Hematopoietic multipotent progenitor cell (in vitro differentiated cells): ENCODE measurements around the gene PI4KA. TPM values are rescaled to one million over a fixed set of nuclear protein-coding genes. Genes with fewer than 3 reads are reported as not detected.
"Not testable (repeated sequence)": the region's sequence is repeated elsewhere in the genome, so short reads cannot be mapped to it uniquely, and the experiment has no call there.

Experiments
- DNase-seq, 3 donors: peaks; one replicate each; pipeline ENCODE4 v3.0.0-alpha.2; 2011 to 2015; ENCODE audit warnings: low read depth in 2 of 3, low spot score in 2 of 3
- total RNA-seq: library from RNA; depleted of rRNA; stranded (reverse); fragments of >200 nt; gene quantifications from one replicate; pipeline ENCODE4 v1.2.3, GENCODE V29; 2012

PI4KA gene
- 108 TPM for total RNA-seq

- DNase-seq, result peak; percentile 91 to 99 (median 98)
These were observed at the start of gene PI4KA, which contains the start of gene SNAP29 for GRCh38 chr22:20858615-20859416. TSS of gene PI4KA (minus strand) at chr22:20858811. CDS start at chr22:20858725, 86 bp downstream. TSS of gene SNAP29 (plus strand) at chr22:20859007. CDS start at chr22:20859111, 104 bp downstream.

GRCh38 chr22:20906387-20906767 lies 47.8 kb upstream of the PI4KA start:
- DNase-seq, result no peak

DNA sequence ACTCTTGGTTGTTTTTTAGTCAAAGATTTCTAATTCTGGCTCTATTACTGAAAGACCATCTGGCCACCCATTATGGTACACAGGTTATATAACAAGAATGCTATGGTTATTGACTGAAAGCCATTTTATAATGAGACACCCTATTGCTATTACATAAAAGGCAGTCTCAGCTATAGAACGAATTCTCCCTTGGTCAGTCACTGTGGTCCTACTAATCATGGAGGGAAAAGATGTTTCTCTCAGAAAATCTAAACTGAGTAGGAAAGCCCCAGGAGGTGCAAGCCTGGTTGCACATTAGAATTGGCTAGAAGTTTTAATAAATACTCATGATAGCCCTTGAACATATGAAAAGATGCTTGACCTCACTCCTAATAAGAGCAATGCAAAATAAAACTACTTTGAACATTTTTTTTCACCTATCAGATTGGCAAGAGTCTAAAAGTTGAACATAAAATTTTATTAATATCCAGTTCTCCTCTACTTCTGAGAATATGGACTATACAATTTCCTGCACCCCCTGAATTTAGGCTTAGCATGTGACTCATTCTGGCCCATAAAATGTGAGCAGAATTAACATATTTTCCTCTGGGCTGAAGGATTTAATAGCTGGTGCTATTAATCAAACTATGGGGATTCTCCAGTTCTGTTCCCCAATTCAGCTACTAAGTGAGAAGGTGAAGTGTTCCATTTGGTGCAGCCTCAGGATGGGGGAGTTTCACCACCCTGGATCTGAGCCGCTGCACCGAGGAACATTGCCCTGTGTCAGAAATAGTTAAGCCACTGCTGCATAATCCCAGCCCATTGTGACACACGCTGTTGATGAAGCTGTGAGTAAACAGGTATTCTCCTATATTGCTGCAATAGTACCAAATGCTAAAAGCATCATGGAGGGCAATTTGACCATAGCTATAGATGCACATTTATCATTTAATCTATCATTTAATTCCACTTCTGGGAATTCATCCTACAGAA lies 47.1 kb upstream of the PI4KA start:
- no peak for DNase-seq

- no peak for DNase-seq
These were observed 46.4 kb upstream of the PI4KA start for GRCh38 chr22:20904980-20905355.

GRCh38 chr22:20904008-20904979 lies 45.7 kb upstream of the PI4KA start:
- DNase-seq, result no peak

- DNase-seq, result no peak
These were observed 44.5 kb upstream of the PI4KA start for GRCh38 chr22:20903093-20903492.

GRCh38 chr22:20901093-20902033 lies 42.8 kb upstream of the PI4KA start:
- DNase-seq, result not testable (repeated sequence)

- DNase-seq, result no peak
These were observed 41.3 kb upstream of the PI4KA start for GRCh38 chr22:20899827-20900423.

- not testable (repeated sequence) for DNase-seq
These were observed 39.1 kb upstream of the PI4KA start for GRCh38 chr22:20897737-20898136.

GRCh38 chr22:20890975-20891374 lies 32.4 kb upstream of the PI4KA start:
- no peak for DNase-seq

DNA sequence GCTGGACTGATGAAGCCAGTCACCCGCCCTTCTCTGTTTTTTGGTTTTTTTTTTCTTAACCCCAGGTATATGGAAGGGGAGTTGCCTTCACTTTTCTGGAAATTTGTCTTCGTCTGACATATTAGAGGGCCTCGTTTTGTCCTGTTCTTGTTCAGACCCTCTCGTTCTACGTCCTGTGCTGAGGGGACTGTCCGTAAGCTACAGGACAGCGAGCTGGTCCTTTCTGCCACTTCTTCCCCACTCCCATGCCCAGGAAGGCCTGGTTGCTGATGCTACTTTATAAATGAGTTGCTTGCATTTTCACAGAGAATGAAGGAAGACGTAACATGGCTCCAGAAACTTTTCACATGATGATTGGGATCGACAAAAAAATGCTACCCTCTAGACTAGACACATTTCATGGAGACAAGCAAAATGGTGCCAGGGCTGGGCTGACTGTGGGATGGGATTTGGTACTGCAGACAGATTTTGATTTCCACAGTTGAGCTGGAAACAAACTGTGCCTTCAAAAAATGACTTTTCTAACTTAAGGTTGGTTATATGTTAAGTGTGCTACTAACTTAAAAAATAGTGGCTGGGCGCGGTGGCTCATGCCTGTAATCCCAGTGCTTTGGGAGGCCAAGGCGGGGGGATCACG lies 31.4 kb upstream of the PI4KA start:
- no peak for DNase-seq

- no peak for DNase-seq
These were observed 30.6 kb upstream of the PI4KA start for GRCh38 chr22:20889025-20889704.

DNA sequence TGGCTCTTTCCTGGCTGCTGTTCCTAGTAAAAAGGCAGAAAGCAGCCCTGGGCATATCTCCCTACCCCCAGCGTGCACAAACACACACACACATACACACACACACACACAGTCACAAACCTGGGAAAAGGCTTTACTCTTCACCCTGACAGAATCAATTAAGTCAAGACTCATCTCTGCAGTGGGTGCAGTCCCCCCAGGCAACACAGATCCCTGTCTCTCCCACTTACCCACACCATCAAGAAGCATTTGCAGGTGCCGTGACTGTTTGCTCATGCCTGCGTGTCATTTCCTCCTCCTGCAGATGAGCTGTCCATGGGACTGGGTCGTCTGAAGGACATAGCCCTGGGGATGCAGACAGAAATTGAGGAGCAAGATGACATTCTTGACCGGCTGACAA lies 28.8 kb upstream of the PI4KA start:
- no peak for DNase-seq

GRCh38 chr22:20885557-20886323 lies 27.1 kb upstream of the PI4KA start:
- peak in 2 of 3 donors; percentile 78 to 79 for DNase-seq

DNA sequence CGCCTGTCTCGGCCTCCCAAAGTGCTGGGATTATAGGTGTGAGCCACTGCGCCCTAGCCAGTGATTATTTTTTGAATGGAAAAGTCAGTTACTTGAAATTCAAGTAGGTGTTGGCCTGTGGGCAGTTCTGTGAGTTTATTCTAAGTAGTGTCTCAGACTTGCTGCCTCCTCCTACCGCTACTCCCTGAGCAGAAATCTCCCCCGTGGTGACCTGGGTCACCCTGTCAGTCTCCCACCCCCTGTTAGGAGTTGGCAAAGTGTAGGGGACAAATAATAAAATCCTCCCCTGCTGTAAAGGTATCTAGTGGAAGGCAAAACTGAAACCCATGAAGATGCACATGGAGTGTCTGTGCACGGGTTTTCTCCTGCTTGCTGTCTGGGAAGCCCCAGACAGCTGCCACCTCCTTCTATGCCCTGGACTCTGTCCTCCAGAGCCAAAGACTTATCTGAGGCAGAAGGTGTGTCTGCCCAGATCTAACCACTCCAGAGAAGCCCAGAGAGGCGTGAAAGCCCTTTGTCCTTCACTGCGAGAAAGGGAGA lies 26.5 kb upstream of the PI4KA start:
- DNase-seq, result no peak

- DNase-seq, result no peak
These were observed 25.8 kb upstream of the PI4KA start for GRCh38 chr22:20884454-20884853.

DNA sequence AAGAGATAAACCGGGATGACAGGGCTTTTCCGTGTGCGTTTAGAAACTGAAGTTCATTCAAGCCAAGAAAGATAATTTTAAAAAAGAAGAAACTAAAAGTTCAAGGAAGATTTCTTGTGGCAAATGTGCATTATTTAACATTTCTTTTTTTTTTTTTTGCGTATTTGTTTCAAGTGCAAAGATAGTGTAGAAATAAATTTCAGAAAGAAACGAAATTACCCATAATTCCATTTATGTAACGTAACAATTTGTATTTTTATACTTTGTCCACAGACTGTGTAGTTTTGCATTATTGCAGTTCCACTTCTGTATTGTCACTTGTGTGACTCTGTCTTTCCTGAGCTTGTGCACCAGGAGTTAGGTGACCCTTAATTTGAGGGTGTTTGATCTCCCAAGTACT lies 24.2 kb upstream of the PI4KA start:
- DNase-seq, result no peak
